ENCODE measurements around the gene SELPLG.
A peak's percentile ranks its signal among the peaks of the same experiment; 100 is the strongest.
"Not testable (repeated sequence)": the region's sequence is repeated elsewhere in the genome, so short reads cannot be mapped to it uniquely, and the experiment has no call there.

SELPLG gene

DNA sequence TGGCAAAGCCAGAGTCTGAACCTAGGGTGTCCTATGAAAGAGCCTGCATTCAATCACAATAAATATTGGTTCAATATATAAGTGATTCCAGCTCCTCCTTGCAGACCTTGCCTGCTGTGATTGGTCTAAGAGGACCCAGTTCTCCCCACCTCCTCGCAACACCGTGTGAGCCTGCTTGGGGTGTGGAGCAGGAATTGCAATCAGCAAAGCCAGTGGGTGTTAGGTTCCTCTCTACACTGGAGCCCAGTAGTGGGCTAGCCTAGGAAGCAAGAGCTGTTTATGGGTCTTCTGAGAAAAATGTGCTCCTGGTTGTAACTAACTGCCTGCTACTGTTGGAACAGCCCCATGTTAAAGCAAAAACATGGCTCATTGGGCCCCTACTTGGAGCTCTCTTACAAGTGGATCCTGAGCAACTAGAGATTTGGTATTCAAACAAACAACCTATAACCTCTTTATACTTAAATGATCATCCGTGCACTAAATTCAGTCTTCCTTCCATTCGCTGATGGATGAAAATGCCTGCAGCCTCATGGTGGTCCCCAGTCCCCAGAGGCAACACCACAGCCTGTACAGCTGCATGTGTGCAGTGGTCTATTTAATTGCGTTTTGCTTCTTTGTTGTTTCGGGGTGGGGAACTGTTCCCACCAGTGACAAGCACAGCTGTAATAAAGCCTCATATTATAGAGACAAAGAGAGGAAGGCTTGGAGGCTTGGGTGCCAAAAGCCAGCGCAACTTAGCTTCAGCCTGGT lies 3.7 kb upstream of the SELPLG start:
- no peak for DNase-seq

DNA sequence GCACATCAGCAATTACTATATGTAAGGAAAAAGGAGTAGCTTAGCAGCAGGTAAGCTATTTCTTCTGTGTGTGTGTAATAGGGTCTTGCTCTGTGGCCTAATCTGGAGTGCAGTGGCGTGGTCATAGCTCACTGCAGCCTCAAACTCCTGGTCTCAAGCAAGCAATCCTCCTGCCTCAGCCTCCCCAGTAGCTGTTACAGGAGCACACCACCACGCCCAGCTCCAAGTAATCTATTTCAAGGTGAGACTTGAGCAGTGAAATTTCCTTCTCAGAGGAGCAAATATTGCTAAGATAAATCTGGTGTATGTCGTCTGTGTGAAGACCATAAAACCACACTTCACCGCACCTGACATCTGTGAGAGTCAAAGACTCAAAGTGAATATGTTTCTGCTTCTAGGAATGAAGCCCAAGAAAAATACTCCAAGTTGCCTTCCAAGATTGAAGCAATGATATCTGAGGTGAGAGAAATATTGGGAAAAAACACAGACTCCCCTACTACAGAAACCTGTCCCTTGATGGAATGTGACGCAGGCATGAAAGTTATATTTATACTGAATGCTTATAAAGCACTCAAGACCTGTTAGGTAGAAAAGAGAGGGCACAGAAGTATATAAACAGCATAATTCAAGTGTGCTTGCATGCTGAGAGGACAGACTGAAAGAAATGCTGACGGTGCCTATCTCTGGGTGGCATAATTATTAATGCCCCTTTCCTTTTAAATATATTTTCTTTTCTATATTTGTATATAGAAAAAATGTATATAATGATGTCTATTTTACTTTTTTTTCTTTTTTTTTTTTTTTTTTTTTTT lies 2.5 kb upstream of the SELPLG start:
- DNase-seq: no peak

DNA sequence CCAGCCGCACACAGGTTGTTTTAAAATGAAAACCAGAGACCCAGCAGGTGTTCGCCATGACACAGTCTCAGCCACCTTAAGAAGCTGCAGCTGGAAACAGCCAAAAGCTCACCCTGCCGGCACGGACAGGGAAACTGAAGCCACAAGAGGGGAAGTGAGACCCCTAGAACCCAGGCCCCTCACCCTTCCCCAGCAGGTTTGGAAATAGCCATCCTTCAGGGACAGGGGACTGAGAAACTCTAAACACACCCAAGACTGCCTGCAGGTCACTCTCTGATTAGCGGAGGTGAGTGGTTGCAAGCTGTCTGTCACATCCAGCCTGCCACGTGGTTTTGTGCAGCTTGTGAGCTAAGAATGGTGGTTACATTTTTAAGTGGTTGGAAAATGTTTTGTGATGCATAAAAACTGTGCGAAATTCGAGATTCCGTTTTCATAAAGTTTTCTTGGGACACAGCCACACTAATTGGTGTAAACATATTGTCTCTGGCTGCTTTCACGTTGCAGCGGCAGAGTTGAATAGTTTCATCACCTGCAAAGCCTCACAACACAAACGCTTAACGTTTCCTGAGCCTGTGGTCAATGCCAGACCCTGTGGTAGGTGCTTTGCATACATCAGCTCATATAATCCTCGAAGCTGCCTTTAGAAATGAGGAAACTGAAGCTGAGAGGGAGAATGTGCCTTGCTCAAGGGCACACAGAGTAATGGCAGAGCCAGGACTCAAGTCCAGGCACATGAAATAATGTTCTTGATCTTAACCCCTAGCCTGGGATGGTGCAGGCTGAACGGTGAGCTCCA lies 1.7 kb upstream of the SELPLG start:
- DNase-seq: peak; percentile 57

DNA sequence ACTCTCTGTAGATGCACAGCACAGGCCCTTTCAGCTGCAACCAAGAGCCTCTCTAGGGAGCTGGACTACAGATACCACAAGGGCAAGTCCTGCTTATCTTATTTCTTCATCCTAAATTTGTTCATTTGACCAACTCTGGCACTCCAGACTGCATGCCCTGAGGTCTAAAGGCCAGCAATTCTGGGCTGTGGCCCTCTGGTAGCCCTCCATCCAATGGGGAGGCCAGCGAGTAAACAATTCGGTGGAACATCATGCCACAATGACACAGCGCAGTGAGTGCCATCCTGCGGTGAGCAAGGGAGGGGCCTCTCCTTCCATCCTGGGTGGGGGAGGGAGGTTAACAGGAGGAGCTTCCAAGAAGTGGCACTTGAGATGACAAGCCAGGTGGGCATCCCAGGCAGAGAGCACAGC lies 652 bp upstream of the SELPLG start:
- peak; percentile 68 for DNase-seq

DNA sequence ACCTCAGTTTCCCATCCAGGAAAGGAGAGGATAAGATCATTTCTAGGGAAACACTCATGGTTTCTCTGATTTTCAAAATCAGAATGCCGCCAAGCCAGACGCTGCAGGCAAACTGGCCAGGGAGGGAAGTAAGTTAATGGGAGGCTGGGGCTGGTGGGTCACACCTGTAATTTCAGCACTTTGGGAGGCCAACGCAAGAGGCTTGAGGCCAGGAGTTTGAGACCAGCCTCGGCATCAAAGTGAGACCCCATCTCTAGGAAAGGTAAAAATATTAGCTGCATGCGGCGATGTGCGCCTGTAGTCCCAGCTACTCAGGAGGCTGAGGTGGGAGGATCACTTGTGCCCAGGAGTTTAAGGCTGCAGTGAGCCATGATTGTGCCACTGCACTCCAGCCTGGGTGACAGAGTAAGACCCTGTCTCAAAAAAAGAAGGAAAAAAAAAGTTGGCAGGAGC lies 587 bp downstream of the SELPLG start:
- DNase-seq: no peak

DNA sequence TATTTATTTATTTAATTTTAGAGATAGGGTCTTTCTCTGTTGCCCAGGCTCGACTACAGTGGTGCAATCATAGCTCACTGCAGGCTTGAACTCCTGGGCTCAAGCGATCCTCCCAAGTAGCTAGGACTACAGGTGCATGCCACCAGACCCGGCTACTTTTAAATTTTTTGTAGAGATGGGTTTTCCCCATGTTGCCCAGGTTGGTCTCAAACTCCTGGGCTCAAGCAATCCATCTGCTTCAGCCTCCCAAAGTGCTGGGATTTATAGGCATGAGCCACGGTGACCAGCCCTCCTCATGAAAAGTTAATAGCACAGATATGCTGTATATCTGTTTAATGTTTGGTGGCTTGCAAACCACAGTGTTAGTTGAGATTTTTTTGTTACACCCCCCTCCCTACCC lies 2.4 kb downstream of the SELPLG start:
- not testable (repeated sequence) for DNase-seq

DNA sequence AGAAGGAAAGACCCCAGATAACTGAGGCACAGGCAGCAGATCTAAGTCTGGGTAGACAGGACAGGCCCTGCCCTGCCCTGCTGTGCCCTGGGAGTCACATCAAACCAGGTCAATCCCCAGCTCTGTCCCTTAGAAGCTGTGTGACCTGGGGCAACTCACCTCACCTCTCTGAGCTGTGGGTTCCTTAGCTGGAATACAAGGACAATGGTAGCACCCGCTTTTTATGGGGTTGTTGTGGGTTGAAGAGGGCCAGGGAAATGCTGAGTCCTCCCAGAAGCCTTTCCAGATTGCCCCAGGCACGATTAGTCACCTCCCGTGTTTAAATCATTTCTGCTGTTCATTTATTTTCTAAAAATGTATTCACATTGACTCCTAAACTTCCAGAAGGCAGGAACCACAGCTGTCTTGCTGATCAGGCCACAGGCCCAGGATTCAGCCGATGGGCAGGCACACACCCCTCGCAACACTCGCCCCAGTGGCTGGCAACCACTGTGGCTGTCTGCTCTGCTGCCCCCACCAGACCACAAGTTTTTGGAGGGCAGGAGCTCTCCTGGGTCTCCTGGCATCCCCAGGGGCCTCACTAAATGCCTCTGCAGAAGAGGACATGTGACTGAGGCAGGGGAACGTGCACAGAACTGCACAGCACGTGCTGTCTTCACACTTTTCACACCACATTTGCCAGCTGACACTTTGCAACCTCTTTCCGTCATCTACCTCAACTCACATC lies 3.0 kb downstream of the SELPLG start:
- peak; percentile 52 for DNase-seq

DNA sequence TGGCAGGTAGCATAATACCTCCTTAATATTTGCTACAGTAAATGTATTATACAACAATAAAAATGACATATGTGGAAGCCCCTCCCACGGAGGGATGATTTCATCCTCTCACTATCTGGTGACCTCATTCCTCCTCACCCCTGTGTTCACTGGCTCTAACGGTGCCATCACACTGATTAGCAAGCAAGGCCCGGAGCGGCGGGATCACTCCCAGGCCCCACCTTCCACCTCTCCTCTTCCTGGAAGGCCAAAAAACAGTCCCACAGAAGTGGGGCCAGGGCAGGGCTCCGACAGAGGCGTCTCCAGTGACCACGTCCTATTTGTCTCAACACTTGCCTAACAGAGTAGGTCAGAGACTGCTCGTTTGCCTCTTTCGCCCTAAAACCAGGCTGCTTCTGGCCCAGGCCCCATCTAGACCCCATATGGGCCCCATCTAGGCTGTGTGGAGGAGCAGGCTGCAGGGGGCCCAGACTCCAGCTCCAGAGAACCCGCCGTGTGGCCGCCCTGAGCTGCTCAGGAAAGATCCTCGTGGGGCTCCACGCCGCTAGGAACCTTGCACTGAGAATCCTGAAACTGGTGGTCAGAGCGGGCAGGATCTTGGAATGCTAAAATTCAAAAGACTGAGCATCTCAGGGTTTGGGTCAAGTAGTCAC lies 3.7 kb downstream of the SELPLG start:
- DNase-seq: peak; percentile 84

DNA sequence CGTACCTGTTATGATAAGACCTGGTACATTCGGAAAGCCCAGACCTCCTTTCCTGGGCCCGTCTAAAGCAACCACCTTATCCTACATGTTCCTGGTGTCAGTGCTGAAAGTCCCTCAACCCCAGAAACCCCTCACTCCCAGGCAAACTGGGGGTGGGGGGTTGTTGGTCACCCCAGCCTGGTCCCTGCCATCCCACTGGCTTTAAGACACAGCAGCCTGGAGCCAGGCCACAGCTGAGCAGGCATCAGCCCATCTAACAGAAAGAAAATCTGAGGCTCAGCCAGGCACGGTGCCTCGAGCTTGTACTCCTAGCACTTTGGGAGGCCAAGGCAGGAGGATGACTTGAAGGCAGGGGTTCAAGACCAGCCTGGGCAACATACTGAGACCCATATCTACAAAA lies 4.5 kb downstream of the SELPLG start:
- no peak for DNase-seq

DNA sequence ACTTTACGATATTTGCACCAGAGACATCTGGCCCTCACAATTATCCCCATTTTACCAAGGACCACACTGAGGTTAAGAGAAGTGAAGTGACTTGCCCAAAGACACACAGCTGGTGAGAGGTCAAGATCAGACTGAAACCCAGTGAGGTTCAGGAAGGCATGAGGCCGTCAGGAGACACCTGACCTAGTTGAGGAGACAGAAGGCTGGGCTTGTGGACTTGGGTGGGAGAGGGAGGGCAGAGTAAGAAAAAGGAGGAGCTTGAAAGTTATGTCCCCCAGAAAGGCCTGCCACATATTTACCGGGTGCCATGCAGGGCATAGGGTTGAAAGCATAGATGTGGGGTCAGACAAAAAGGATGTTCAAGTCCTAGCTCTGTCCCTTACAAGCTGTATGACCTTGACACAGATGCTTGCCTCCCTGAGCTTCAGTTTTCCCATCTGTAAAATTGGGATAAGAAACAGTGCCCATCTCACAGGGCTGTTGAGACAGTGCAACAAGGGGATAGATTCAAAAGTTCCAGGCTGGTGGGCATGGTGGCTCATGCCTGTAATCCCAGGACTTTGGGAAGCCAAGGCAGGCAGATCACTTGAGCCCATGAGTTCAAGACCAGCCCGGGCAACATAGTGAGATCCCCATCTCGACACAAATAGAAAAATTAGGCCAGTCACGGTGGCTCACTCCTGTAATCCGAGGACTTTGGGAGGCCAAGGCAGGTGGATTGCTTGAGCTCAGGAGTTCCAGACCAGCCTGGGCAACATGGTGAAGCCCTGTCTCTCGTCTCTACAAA lies 6.4 kb downstream of the SELPLG start:
- no peak for DNase-seq

DNA sequence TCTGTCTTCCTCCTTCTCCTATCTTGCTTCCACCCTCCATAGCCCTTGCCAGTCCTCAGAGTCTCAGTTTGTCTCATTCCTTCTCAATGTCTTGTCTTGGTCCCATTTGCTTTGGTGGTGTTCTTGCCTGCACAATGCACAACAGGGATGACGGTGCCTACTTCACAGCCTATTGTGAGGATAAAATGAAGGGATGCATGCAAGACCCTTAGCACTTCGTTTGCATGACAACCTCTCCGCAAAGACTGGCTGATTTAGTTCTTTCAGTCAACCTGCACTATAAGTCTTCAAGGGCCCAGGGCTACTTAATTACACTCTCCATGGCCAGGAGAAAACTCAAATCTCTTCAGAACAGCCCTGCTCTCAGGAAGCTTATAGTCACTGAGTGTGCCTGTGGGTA lies 8.5 kb downstream of the SELPLG start:
- no peak for DNase-seq

DNA sequence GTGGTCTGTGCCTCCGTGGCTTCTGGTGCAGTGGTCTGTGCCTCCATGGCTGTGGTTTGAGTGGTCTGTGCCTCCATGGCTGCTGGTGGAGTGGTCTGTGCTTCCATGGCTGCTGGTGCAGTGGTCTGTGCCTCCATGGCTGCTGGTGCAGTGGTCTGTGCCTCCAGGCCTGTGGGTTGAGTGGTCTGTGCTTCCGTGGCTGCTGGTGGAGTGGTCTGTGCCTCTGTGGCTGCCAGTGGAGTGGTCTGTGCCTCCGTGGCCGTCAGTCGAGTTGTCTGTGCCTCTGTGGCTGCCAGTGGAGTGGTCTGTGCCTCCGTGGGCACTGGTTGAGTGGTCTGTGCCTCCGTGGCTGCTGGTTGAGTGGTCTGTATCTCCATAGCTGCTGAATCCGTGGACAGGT lies 10.1 kb downstream of the SELPLG start:
- no peak for DNase-seq

DNA sequence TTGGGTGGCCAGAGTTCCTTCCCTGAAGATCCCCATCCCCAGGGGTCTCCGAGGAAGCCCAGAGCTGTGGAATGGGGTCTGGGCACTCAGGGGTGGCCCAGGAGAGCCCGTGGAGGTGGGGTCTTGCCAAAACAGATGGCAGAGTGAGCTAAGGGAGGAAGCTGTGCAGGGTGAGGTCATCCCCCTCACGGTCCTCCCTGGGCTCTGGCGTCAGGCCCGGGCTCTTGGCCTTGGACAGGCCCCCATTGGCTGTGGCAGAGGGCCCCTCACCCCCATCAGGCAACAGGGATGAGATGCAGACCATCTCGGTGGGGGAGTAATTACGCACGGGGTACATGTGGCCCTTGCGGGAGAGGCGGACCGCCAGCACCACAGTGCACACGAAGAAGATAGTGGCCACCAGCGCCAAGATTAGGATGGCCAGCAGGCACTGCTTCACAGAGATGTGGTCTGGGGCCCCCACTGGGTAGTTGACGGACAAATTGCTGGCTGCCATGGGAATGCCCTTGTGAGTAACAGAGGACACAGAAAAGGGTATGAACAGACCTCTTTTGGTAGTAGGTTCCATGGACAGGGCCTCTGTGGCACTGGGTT lies 10.7 kb downstream of the SELPLG start:
- no peak for DNase-seq

DNA sequence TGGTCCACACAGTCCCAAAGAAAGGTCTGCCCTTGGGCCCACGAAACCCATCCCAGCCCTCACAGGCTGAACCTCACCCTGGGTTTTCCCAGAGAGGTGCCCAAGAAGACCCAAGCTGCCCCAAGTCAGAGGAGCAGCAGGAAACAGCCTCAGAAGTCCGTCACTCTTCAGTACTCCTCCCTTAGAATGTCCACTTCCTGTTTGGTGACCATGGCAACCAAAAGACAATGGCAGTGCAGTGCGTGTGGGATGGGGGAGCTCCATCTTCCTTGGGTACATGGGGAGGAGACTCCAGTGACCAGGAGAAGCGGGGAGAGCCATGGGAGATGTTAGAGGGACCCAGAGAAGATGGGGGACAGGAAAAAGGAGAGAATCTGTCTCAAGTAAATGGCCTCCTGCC lies 11.3 kb downstream of the SELPLG start:
- peak; percentile 64 for DNase-seq

DNA sequence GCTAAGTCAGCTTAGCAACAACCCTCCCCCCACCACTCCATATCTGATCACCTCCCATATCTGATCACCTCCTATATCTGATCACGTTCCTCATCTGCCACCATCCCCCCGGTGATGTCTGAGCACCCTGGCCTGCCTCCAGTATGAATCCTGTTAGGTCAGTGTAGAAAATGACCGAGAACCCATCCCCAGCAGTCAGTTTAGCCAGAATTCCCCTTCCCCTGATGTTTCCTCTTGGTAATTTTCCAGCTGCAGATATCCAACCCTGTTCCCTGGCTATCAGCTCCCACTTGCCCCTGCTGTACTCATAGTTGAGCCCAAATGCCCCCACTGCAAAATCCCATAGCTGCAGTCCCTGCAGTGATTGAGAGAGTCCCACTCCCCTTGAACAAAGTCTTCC lies 12.5 kb downstream of the SELPLG start:
- no peak for DNase-seq

DNA sequence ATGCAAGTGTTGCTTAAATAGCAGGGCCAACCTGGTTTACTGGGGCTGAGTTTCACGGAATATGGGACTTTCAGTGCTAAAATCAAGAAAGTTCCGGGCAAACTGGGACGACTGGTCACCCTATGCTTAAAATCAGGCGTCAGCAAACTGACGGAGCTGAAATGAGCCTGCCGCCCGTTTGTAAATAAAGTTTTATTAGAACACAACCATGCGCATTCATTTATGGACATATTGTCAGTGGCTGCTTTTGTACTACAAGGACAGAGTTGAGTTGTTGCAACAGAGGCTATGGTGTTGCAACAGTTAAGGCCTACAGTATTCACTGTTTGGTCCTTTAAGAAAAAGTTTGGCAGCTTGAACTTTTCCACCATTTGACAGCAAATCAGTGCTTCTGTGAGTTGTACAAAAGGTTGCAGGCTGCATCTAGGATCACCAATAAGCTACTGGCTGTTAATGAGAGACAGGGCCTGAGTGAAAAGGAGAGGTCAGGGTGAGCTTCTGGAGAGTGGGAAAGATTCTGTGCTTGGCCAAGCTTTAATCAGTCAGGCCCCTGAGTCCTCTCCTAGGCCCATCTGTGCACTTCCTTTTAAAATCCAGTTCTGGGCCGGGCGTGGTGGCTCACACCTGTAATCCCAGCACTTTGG lies 13.3 kb downstream of the SELPLG start:
- DNase-seq: no peak

DNA sequence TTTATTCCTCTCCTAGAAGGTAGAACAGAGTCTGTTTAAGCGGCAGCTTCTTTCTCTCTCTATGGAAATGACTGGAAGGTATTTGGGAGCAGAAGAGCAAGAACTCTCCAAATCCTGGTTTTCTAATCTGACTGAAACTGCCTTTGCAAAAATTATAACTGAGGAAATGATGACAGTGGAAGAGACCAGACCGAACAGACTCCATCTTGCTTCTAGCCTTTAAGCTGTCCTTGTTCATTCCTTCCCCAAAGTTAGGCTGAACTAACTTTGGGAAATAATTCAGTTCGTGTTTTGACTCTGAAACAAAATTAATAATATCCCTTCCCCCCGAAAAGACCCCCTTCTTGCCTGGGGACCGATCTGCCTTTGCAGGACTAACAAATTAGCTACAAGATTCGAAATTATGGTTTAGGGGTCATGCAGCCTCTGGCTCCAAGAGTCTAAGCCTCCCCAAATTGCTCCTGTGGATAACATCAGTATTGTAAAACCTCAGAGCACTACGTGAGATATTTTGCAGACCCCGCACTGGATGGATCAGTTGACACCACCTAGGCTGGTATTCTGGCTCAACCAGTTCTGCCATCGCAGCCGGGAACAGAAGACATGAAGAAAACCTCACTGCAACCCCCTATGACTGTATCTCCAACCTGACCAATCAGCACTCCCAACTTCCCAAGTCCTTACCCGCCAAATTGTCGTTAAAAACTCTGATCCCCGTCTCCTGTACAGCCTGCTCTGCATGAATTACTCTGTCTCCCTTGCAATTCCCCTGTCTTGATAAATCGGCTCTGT lies 14.1 kb downstream of the SELPLG start:
- no peak for DNase-seq

DNA sequence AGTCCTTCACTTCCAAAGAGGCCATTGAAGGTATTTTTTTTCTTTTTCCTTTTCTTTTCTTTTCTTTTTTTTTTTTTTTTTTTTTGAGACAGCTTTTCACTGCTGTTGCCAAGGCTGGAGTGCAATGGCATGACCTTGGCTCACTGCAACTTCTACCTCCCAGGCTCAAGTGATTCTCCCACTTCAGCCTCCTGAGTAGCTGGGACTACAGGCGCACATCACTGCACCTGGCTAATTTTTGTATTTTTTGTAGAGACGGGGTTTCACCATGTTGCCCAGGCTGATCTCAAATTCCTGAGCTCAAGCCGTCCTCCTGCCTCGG lies 14.8 kb downstream of the SELPLG start:
- not testable (repeated sequence) for DNase-seq

DNA sequence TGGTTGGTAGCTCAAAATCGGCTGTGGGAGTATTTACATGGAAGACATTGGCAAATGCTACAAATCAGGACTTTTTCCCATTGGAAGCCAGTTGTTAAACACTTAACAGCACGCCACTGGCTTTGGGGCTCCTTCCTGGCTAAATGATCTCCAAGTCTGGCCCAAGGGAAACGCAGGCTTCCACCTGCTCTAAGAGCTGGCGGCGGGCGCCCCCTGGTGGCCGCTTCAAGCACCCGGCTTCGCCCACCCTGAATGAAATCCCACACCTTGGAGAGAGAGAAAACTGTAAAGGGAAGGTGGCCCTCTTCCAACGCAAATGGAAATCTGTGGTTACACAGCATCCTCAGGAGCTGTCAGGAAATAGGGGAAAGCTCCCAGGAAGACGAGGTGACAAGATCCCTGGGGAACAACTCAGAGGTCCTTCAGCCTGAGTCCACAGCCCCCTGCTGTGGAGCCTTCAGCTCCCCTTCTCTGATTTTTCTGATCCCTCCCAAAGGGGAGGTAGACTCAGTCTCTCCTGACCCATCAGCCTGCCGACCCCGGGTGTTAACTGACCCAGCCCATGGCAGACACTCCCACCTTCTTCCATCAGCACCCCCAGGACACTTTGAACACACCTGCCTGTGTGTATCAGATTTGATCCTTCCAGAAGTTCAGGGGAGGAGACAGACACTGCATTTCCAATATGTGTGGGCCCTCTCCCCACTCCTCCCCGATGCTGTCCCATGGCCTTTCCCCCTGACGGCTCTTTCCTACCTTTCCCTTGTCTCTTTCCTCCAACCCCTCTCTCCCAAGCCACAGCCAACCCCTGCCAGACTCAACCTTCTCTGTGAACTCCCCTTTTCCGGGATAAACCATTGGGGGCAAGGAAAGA lies 15.4 kb downstream of the SELPLG start:
- peak; percentile 76 for DNase-seq
